ENCODE measurements around the gene DHRS3.

- no peak for TF ChIP-seq CTCF (IDR thresholded peaks at IDR 0.05)
- TF ChIP-seq POLR2A (IDR thresholded peaks at IDR 0.05): no peak
These were observed 52.7 kb downstream of the DHRS3 start for GRCh38 chr1:12565094-12565965.
